Measurements from ENCODE around the gene TRABD2A. TPM values are rescaled to one million over a fixed set of nuclear protein-coding genes. Genes with fewer than 3 reads are reported as not detected.

Gene TRABD2A
- polyA plus RNA-seq, 4 donors = 0.30 to 0.64 (median 0.47) TPM

GRCh38 chr2:84857566-84857965 is 23.3 kb downstream of the TRABD2A start:
- DNase-seq (ENCODE audit: low read depth in 4 of 4, low spot score in 3 of 4) = no peak

- DNase-seq (ENCODE audit: low read depth in 4 of 4, low spot score in 3 of 4) = no peak
Measured at GRCh38 chr2:84856787-84857186, 24.1 kb downstream of the TRABD2A start.

- no peak for DNase-seq (ENCODE audit: low read depth in 4 of 4, low spot score in 3 of 4)
Measured at GRCh38 chr2:84855731-84856130, 25.2 kb downstream of the TRABD2A start.

GRCh38 chr2:84854850-84855249 is 26.0 kb downstream of the TRABD2A start:
- no peak for DNase-seq (ENCODE audit: low read depth in 4 of 4, low spot score in 3 of 4)

GRCh38 chr2:84851876-84852275 is 29.0 kb downstream of the TRABD2A start:
- no peak for DNase-seq (ENCODE audit: low read depth in 4 of 4, low spot score in 3 of 4)

GRCh38 chr2:84850471-84850870 is 30.4 kb downstream of the TRABD2A start:
- no peak for DNase-seq (ENCODE audit: low read depth in 4 of 4, low spot score in 3 of 4)

- DNase-seq (ENCODE audit: low read depth in 4 of 4, low spot score in 3 of 4) = no peak
Measured at GRCh38 chr2:84849271-84849952, 31.5 kb downstream of the TRABD2A start.

- DNase-seq (ENCODE audit: low read depth in 4 of 4, low spot score in 3 of 4) = no peak
Measured at GRCh38 chr2:84847326-84848050, 33.4 kb downstream of the TRABD2A start.

- DNase-seq (ENCODE audit: low read depth in 4 of 4, low spot score in 3 of 4) = no peak
Measured at GRCh38 chr2:84846741-84847142, 34.1 kb downstream of the TRABD2A start.

- DNase-seq (ENCODE audit: low read depth in 4 of 4, low spot score in 3 of 4) = no peak
Measured at GRCh38 chr2:84846041-84846663, 34.7 kb downstream of the TRABD2A start.

- no peak for DNase-seq (ENCODE audit: low read depth in 4 of 4, low spot score in 3 of 4)
Measured at GRCh38 chr2:84844141-84844540, 36.7 kb downstream of the TRABD2A start.

- DNase-seq (ENCODE audit: low read depth in 4 of 4, low spot score in 3 of 4) = no peak
Measured at GRCh38 chr2:84841577-84841976, 39.3 kb downstream of the TRABD2A start.

GRCh38 chr2:84840306-84840705 is 40.6 kb downstream of the TRABD2A start:
- DNase-seq (ENCODE audit: low read depth in 4 of 4, low spot score in 3 of 4) = no peak

GRCh38 chr2:84839851-84840250 is 41.0 kb downstream of the TRABD2A start:
- DNase-seq (ENCODE audit: low read depth in 4 of 4, low spot score in 3 of 4) = no peak

GRCh38 chr2:84838434-84839145 is 42.3 kb downstream of the TRABD2A start:
- DNase-seq (ENCODE audit: low read depth in 4 of 4, low spot score in 3 of 4) = no peak

GRCh38 chr2:84836215-84836614 is 44.7 kb downstream of the TRABD2A start:
- no peak for DNase-seq (ENCODE audit: low read depth in 4 of 4, low spot score in 3 of 4)

- no peak for DNase-seq (ENCODE audit: low read depth in 4 of 4, low spot score in 3 of 4)
Measured at GRCh38 chr2:84833481-84834150, 47.3 kb downstream of the TRABD2A start.

GRCh38 chr2:84832772-84833461 is 48.0 kb downstream of the TRABD2A start:
- no peak for DNase-seq (ENCODE audit: low read depth in 4 of 4, low spot score in 3 of 4)

- no peak for DNase-seq (ENCODE audit: low read depth in 4 of 4, low spot score in 3 of 4)
Measured at GRCh38 chr2:84830758-84831500, 50.0 kb downstream of the TRABD2A start.
